Lower leg skin (tissue), 4 donors: ENCODE measurements around the gene CDKL2. TPM values are rescaled to one million over a fixed set of nuclear protein-coding genes. Genes with fewer than 3 reads are reported as not detected.

Experiments used
- DNase-seq, 2 donors: peaks; one replicate each; pipeline ENCODE4 v3.0.0-alpha.2; 2019; ENCODE audit warnings: low spot score in 2 of 2
- H3K4me3 ChIP-seq: fragments of 200-600 bp; sonication (generic); 2 replicates; pipeline ENCODE4 v1.5.1; 2017; ENCODE audit warnings: mild to moderate bottlenecking, low read depth; ENCODE audit not compliant: poor library complexity, severe bottlenecking
- POLR2A ChIP-seq, 2 donors: fragments of 450-650 bp; IDR thresholded peaks; one replicate each; pipeline ENCODE4 v1.6.1; 2016 to 2017; ENCODE audit warnings: antibody characterized with exemption in 2 of 2, mild to moderate bottlenecking in 1 of 2, moderate library complexity in 1 of 2
- WGBS, 2 donors: methylation state at CpG; one replicate each; pipeline ENCODE4 v1.1.5; 2018; 5-methylcytosine and 5-hydroxymethylcytosine counted together
- intact Hi-C: fragments of 100-400 bp; cut with DNase I; formaldehyde crosslinking; loops from one replicate; pipeline ENCODE4 v1.15.0; 2023; ENCODE audit warnings: low total_unique reads
- total RNA-seq, 4 donors: library from RNA; depleted of rRNA; stranded (reverse); fragments of >200 nt; gene quantifications; one replicate each; pipeline ENCODE4 v1.1.0, GENCODE V29; 2016
- TF ChIP-seq, protein P1 (sequence below), 3 donors: fragments of 450-650 bp; IDR thresholded peaks; one replicate each; pipeline ENCODE4 v1.5.1; 2016; ENCODE audit warnings: antibody characterized with exemption in 3 of 3, mild to moderate bottlenecking in 3 of 3, moderate library complexity in 2 of 3

Gene CDKL2
- total RNA-seq, 4 donors from 2014 or later: 0.17 to 2.5 (median 0.95) TPM

DNA sequence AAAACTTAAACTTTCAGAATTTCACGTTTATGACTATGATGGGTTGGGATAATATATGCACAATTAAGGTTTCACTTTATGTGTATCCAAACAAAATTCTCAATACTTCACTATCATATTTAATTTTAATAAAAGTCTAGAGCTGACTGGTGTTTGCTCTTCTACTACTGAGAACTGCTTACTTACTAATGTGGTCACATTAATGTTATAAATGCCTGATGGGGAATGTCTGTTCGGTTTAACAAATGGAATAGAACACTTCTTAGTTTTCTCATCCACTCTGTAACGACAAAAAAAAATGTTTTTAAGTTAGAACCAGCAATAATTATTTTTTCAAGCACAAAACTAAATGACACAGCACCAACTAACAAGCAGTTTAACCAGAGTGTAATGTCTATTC is 34.3 kb downstream of the CDKL2 start:
- TF ChIP-seq POLR2A (IDR thresholded peaks at IDR 0.05): no peak
- TF ChIP-seq, protein P1, sequence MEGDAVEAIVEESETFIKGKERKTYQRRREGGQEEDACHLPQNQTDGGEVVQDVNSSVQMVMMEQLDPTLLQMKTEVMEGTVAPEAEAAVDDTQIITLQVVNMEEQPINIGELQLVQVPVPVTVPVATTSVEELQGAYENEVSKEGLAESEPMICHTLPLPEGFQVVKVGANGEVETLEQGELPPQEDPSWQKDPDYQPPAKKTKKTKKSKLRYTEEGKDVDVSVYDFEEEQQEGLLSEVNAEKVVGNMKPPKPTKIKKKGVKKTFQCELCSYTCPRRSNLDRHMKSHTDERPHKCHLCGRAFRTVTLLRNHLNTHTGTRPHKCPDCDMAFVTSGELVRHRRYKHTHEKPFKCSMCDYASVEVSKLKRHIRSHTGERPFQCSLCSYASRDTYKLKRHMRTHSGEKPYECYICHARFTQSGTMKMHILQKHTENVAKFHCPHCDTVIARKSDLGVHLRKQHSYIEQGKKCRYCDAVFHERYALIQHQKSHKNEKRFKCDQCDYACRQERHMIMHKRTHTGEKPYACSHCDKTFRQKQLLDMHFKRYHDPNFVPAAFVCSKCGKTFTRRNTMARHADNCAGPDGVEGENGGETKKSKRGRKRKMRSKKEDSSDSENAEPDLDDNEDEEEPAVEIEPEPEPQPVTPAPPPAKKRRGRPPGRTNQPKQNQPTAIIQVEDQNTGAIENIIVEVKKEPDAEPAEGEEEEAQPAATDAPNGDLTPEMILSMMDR (IDR thresholded peaks at IDR 0.05): no peak
- no peak overlapping the region for H3K4me3 ChIP-seq
- 70 to 73% methylated on average over 3 of the region's 3 CpGs for WGBS, 2 donors
- intact Hi-C loops: no loop called here
- no peak for DNase-seq

DNA sequence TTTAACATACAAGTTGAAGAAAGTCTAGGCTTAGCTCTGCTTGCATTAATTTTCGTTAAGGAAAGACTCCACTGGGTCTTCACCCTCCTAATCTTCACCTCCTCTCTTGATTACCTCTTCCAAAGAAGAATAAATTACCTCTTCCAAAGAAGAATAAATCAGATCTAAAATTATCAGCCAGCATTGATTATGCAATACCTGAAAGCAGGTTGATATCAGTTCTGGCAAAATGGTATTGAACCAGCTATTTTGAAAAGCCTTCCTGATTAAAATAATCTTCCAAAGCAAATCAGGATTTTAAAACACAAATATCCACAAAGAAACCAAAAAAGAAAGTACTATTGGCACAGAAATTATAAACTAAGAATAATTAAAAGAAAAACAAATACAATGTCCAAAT is 36.9 kb downstream of the CDKL2 start:
- H3K4me3 ChIP-seq: no peak overlapping the region
- intact Hi-C loops: no loop called here
- no peak for DNase-seq
- WGBS, 2 donors: 78 to 80% methylated on average over 1 of the region's 1 CpG
- no peak for TF ChIP-seq POLR2A (IDR thresholded peaks at IDR 0.05)
- TF ChIP-seq, protein P1 (IDR thresholded peaks at IDR 0.05): no peak

DNA sequence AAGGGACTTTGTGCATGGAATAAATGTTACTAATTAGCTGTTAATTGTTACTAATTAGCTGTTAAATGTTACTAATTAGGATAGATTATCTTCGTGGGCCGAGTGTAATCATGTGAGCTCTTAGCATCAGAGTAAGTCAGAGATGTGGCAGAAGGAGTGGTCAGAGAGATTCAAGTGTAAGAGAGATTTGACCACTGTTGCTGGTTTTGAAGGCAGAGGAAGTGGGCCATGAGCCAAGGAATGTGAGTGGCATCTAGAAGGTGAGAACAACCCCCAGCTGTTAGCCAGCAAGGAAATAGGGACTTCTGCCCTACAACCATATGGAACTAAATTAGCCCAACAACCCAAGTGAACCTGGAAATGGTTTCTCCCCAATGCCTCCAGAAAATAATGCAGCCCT is 46.3 kb downstream of the CDKL2 start:
- no peak overlapping the region for H3K4me3 ChIP-seq
- intact Hi-C loops: no loop called here
- no peak for DNase-seq
- 76 to 82% methylated on average over 2 of the region's 2 CpGs for WGBS, 2 donors
- no peak for TF ChIP-seq POLR2A (IDR thresholded peaks at IDR 0.05)
- TF ChIP-seq, protein P1 (IDR thresholded peaks at IDR 0.05): no peak

DNA sequence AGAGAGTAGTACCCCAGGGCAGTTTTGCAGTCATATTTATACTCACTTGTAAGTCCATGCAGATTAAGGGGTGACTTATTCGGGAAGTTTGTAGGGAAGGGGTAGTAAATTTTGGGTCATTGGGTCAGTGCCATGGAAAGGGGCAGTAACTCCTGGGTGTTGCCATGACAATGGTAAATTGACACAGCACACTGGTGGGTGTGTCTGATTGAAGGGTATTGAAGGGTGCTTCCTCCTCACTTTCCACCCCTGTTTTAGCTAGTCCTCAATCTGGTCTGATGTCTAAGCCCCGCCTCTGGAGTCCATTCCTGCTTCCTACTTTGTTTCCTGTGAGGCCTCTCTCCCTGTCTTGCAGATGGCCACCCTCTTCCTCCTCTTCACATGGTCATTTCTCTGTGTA is 62.6 kb downstream of the CDKL2 start:
- TF ChIP-seq, protein P1 (IDR thresholded peaks at IDR 0.05): no peak
- TF ChIP-seq POLR2A (IDR thresholded peaks at IDR 0.05): no peak
- 81 to 88% methylated on average over 2 of the region's 2 CpGs for WGBS, 2 donors
- H3K4me3 ChIP-seq: no peak overlapping the region
- DNase-seq: no peak
- intact Hi-C loops: no loop called here

DNA sequence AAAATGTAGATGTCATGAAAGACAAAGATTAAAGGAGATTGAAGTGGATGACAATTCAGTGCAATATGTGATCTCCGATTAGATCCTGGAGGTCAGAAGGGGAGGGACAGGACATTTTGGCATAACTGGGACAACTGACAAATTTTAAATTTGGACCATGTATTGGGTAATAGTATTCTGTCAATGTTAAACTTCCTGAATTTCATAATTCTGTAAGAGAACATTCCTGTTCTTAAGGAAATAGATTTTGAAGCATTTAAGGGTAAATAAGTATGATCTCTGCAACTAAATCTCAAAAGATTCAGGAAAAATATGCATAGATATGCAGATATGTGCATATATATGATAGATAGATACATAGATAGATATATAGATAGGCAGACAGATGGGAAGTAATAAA is 63.4 kb downstream of the CDKL2 start:
- intact Hi-C loops: no loop called here
- no peak overlapping the region for H3K4me3 ChIP-seq
- TF ChIP-seq POLR2A (IDR thresholded peaks at IDR 0.05): no peak
- TF ChIP-seq, protein P1 (IDR thresholded peaks at IDR 0.05): no peak
- DNase-seq: no peak
- 72 to 76% methylated on average over 1 of the region's 1 CpG for WGBS, 2 donors

DNA sequence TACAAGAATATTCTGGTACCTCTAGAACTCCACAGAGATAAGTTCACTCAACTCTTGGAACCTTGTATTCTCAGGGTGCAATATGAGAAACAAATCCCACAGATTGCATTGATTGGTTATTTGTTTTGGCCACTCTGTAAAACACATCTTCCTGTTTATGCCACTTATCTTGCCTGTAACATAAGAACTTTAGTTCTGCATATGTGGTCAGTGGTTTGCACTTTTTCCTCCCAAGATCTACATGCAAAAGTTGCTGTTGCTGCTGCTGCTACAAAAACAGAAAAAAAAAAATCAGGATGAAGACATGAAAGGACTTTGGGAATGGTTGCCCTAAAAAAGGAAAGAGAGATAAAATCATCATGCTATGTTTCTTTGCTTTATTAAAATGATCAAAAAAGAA is 64.8 kb downstream of the CDKL2 start:
- TF ChIP-seq, protein P1 (IDR thresholded peaks at IDR 0.05): no peak
- TF ChIP-seq POLR2A (IDR thresholded peaks at IDR 0.05): no peak
- H3K4me3 ChIP-seq: no peak overlapping the region
- intact Hi-C loops: no loop called here
- no peak for DNase-seq
